C4-2B (cell line): Measurements from ENCODE around the gene OAT.

ENCODE experiments used
- H3K27ac ChIP-seq: fragments of 450-650 bp; 2 replicates; pipeline ENCODE4 v1.5.1; 2017
- ZFX ChIP-seq: fragments of 450-650 bp; IDR thresholded peaks from 2 replicates; pipeline ENCODE4 v1.6.1; 2017
- TF ChIP-seq, protein P1 (sequence below): fragments of 450-650 bp; conservative IDR thresholded peaks from 2 replicates; pipeline ENCODE4 v1.5.1; 2017; ENCODE audit warnings: mild to moderate bottlenecking

OAT gene

DNA sequence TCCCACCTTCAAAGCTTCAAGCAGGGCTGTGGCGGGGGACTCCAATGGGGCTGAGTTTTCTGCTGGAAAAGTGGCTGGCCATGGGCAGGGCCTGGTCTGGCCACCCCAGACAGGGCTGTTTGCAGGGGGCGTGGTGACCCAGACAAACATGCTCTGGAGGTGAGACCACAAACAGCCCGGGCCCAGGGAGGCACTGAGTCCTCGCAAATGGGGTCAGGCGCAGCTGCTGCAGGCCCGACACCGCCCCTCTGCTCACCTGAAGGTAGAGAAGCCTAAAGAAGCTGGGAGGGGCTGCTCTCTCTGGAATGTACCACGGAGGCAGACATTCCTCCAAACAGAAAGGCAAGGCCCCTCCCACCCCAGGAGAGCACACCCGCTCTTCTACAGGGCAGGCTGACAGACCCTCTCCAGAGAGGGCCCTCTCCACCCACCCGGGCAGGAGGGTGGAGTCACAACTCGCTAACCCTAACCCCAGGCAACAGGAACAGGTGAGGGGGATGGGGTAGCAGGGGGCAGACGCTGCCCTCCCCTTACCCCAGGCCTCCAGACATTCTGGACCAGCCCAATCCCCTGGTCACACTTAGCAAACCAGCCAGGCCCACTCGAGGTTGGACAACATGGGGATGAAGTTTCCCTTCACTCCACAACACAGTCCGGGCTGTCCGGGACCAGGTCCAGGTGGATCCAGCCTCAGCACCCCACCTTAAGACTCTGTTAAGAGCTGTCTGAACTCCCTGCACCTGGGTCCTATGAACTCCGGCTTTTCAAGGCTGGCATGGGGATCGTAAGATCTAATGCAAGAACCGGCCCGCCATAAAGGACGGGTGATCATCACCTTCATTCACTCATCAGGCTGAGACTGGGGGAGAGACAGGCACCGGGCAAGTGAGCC is 32.3 kb downstream of the OAT start:
- no peak for TF ChIP-seq ZFX
- TF ChIP-seq, protein P1, sequence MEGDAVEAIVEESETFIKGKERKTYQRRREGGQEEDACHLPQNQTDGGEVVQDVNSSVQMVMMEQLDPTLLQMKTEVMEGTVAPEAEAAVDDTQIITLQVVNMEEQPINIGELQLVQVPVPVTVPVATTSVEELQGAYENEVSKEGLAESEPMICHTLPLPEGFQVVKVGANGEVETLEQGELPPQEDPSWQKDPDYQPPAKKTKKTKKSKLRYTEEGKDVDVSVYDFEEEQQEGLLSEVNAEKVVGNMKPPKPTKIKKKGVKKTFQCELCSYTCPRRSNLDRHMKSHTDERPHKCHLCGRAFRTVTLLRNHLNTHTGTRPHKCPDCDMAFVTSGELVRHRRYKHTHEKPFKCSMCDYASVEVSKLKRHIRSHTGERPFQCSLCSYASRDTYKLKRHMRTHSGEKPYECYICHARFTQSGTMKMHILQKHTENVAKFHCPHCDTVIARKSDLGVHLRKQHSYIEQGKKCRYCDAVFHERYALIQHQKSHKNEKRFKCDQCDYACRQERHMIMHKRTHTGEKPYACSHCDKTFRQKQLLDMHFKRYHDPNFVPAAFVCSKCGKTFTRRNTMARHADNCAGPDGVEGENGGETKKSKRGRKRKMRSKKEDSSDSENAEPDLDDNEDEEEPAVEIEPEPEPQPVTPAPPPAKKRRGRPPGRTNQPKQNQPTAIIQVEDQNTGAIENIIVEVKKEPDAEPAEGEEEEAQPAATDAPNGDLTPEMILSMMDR = no peak
- no peak overlapping the region for H3K27ac ChIP-seq

DNA sequence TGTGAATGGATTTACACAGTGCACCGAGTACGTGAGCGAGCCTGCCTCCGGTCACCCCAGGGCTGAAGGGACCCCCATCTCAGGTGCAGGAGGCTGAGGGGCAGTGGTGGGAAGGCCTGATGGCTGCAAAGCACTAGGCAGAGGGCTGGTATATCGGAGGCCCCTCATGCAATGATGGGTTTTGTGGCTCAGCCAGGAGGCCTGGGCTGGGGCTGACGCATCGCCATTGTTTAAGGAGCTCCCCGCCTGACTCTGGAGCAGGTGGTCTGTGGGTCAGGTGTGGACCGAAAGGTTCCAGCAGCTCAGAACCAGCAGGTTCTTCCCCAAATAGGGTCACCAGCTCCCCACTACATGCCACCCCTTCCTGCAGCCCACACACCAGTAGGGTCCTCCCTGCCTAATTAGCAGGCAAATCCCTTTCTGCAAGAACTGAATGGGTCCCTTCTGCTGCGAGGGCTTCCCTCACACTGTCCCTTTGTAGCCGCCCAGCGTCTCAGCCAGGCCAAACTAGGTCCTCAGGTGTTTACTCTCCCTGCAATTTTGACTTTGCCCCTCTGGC is 33.0 kb downstream of the OAT start:
- no peak for TF ChIP-seq ZFX
- TF ChIP-seq, protein P1 = no peak
- no peak overlapping the region for H3K27ac ChIP-seq

DNA sequence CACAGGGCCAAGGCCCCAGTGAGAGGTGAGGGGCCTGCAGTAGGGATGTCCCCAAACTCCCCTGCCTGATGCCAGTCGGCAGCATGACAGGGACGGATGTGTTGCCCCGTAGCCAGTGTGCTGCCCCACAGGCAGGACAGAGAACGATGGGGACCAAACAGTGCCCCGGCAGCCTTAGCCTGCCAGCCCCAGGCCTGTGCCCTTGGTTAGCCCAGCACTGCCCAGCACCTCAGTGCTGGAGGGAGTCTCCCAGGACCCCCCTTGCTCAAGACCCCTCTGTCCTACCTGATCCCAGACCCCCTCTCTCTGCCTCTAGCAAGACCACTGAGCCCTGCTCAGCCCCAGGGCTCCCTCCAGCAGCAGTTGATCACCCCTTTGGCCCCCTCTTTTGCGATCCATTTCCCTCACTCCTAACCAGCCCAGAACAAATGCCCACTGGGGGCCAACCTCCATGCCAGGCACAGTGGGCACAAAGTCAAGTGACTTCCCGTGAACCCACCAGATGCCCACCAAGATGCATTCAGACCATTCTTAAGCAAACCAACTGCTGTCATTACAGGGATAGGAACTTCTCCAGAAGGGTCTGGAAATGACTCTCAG is 34.0 kb downstream of the OAT start:
- no peak for TF ChIP-seq ZFX
- TF ChIP-seq, protein P1 = no peak
- no peak overlapping the region for H3K27ac ChIP-seq

DNA sequence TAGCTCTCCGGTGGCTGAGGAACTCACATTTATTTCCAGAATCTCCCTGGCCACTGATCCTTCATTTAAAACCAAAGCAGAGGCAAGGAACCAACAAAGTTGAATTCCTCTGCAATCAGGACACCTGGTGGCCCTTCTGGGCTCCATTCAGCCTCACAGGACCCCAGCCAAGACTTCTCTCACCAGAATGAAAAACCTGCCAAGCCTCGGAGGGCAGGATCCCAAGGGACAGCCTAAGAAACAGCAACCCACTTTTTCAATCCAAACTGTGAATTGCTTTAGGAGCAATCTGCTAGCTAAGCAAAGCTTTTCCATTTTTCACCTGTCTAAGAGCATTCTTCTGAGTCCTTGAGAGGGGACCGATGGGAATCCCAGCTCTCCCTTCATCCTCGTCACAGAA is 34.6 kb downstream of the OAT start:
- H3K27ac ChIP-seq = no peak overlapping the region
- no peak for TF ChIP-seq ZFX
- TF ChIP-seq, protein P1 = no peak

DNA sequence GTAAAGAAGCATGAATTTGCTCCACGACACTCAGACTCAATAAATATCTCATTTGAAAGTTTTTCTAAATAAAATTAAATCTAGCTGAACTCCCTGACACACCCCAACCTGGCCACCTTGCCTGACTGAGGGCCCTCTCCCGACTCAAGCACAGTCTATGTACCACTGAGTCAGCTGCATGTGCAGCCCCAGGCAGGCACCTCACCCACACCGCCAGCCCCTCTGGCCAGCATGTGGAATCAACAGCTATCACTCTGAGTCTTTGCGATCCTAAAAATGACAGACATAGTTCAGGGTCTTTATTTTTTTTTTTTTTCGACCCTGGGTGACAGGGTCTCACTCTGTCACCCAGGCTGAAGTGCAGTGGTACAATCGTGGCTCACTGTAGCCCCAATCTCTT is 35.2 kb downstream of the OAT start:
- no peak overlapping the region for H3K27ac ChIP-seq
- TF ChIP-seq, protein P1 = no peak
- TF ChIP-seq ZFX = no peak

DNA sequence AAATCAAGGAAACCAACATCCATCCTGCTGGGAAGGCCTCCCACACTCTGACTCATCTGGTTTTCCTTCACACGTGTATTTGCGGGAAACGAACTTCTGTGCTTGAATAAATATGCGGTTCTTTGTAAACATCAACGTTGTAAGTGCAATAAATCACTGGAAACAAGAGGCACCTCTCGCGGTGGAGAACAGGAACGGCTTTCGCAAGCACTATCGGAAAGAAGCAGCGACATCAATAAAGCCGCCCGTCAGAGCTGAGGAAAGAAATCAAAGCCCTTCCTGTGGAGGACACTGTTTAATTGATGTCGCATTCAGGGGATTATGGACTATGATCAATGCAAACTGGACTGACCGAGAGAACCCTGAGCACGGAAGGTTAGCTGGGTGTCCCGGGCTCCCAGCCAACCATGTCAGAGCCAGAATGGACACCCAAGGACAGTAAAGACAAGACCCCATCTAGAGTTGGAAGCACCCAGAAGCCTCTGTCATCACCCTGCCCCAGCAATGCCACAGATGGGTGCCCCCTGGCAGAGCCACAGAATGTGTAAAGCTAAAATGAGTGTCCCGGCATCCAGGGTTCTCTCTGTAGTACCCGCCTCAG is 37.6 kb downstream of the OAT start:
- H3K27ac ChIP-seq = no peak overlapping the region
- no peak for TF ChIP-seq ZFX
- TF ChIP-seq, protein P1 = no peak
